Endothelial cell of umbilical vein (primary cell): ENCODE data around the gene GNAZ. TPM values are rescaled to one million over a fixed set of nuclear protein-coding genes. Genes with fewer than 3 reads are reported as not detected.

Experiments
- BruUV-seq: library from RNA; stranded (reverse); fragments of 400-500 nt; replicated peaks from 2 replicates; lab custom pipeline; 2021; lab: Mats Ljungman, UMichigan
- CTCF ChIA-PET: fragments of 300-600, 350-600 bp; sonication (Branson Sonifier 250); formaldehyde crosslinking; loops from one replicate; lab custom pipeline; 2021; ENCODE audit warnings: antibody characterized with exemption, inconsistent platforms; lab: Charles Lee
- POLR2A ChIA-PET: fragments of 300-600, 350-600 bp; sonication (Branson Sonifier 250); formaldehyde crosslinking; loops from one replicate; lab custom pipeline; 2021; ENCODE audit warnings: antibody characterized with exemption, inconsistent platforms; lab: Charles Lee
- DNase-seq: peaks from one replicate; pipeline ENCODE4 v3.0.0-alpha.2; 2011; ENCODE audit warnings: low read depth, low spot score
- FAIRE-seq: peaks from 2 replicates; lab custom pipeline; 2011; peaks lifted over from hg19 to GRCh38; lab: Jason Lieb, UNC
- H2AFZ ChIP-seq: 2 replicates; pipeline ENCODE4 v1.6.0; 2012; ENCODE audit warnings: low read depth, low read length, control low read depth, inconsistent platforms
- H3K27ac ChIP-seq: 2 replicates; pipeline ENCODE4 v1.5.1; 2011; ENCODE audit warnings: low read depth, mild to moderate bottlenecking, control low read depth, low read length, moderate library complexity; ENCODE audit not compliant: insufficient read depth
- H3K27me3 ChIP-seq, 2 experiments: 2 replicates each; pipeline versions ENCODE4 v1.6.0 to v1.6.1; 2011; ENCODE audit warnings: low read length in 2 of 2, mixed read lengths in 1 of 2; ENCODE audit not compliant: control insufficient read depth in 2 of 2, insufficient read depth in 2 of 2
- H3K36me3 ChIP-seq, 2 experiments: 2 replicates in 1 of 2; 3 replicates in 1 of 2; pipeline ENCODE4 v1.5.1; 2011; ENCODE audit warnings: low read length in 2 of 2, mild to moderate bottlenecking in 1 of 2, moderate library complexity in 1 of 2; ENCODE audit not compliant: control insufficient read depth in 2 of 2, insufficient read depth in 2 of 2; ENCODE audit errors: extremely low read depth in 1 of 2
- H3K4me1 ChIP-seq: 3 replicates; pipeline ENCODE4 v1.5.1; 2011; ENCODE audit warnings: mild to moderate bottlenecking, low read length; ENCODE audit not compliant: control insufficient read depth, insufficient read depth; ENCODE audit errors: extremely low read depth
- H3K4me2 ChIP-seq: 2 replicates; pipeline ENCODE4 v1.6.1; 2011; ENCODE audit warnings: low read length, control low read depth, mixed read lengths; ENCODE audit not compliant: insufficient read depth
- H3K4me3 ChIP-seq, 3 experiments: fragments of 200-600 bp in 1 of 3; sonication (generic), shearing (Covaris generic) in 1 of 3; replicated peaks in 1 of 3; 2 replicates each; pipeline ENCODE4 v1.5.1; 2011 to 2016; ENCODE audit warnings: control low read depth in 3 of 3, low read length in 3 of 3, mild to moderate bottlenecking in 2 of 3, inconsistent platforms in 1 of 3, low read depth in 1 of 3, moderate library complexity in 1 of 3; ENCODE audit not compliant: insufficient read depth in 1 of 3
- H3K79me2 ChIP-seq: 2 replicates; pipeline ENCODE4 v1.6.0; 2012; ENCODE audit warnings: low read length, inconsistent platforms; ENCODE audit not compliant: control insufficient read depth, insufficient read depth
- H3K9ac ChIP-seq: replicated peaks from 2 replicates; pipeline ENCODE3; 2011; ENCODE audit warnings: low read length, control low read depth; ENCODE audit not compliant: insufficient read depth; ENCODE audit errors: extremely low read depth
- H3K9me1 ChIP-seq: replicated peaks from 3 replicates; pipeline ENCODE4 v1.6.0; 2011; ENCODE audit warnings: mild to moderate bottlenecking, low read length; ENCODE audit not compliant: control insufficient read depth, insufficient read depth; ENCODE audit errors: extremely low read depth
- H3K9me3 ChIP-seq: replicated peaks from 2 replicates; pipeline ENCODE4 v1.5.1; 2012; ENCODE audit warnings: low read length, inconsistent platforms; ENCODE audit not compliant: control insufficient read depth, insufficient read depth
- H4K20me1 ChIP-seq: replicated peaks from 2 replicates; pipeline ENCODE3; 2011; ENCODE audit warnings: mild to moderate bottlenecking, low read length; ENCODE audit not compliant: control insufficient read depth, insufficient read depth; ENCODE audit errors: extremely low read depth
- CTCF ChIP-seq, 2 donors: IDR thresholded peaks; 1 replicate in 1 of 2; 2 replicates in 1 of 2; pipeline ENCODE4 v1.5.1; 2011; ENCODE audit warnings: low read length in 2 of 2, mild to moderate bottlenecking in 2 of 2, moderate library complexity in 2 of 2, control low read depth in 1 of 2, inconsistent platforms in 1 of 2, low read depth in 1 of 2; ENCODE audit not compliant: insufficient read depth in 1 of 2; ENCODE audit errors: extremely low read depth in 1 of 2
- EZH2 ChIP-seq: IDR thresholded peaks from 2 replicates; pipeline ENCODE4 v1.6.1; 2012; ENCODE audit warnings: borderline replicate concordance, low read depth, mild to moderate bottlenecking, moderate library complexity, low read length, inconsistent platforms; ENCODE audit not compliant: severe bottlenecking
- FOS ChIP-seq: IDR thresholded peaks from 2 replicates; pipeline ENCODE4 v1.6.1; 2011; ENCODE audit warnings: mild to moderate bottlenecking, low read length, moderate library complexity, borderline replicate concordance; ENCODE audit not compliant: insufficient read depth
- GATA2 ChIP-seq: IDR thresholded peaks from 2 replicates; pipeline ENCODE4 v1.7.0; 2011; ENCODE audit warnings: low read depth, mild to moderate bottlenecking, moderate library complexity, mixed read lengths, low read length; ENCODE audit not compliant: insufficient read length, insufficient read depth
- JUN ChIP-seq: IDR thresholded peaks from 2 replicates; pipeline ENCODE4 v1.6.1; 2011; ENCODE audit warnings: borderline replicate concordance, low read depth; ENCODE audit not compliant: insufficient read length, insufficient read depth
- MAX ChIP-seq: IDR thresholded peaks from 2 replicates; pipeline ENCODE4 v1.6.1; 2011; ENCODE audit not compliant: insufficient read depth, insufficient read length
- MYC ChIP-seq: IDR thresholded peaks from one replicate; pipeline ENCODE4 v1.6.1; 2011; ENCODE audit warnings: mild to moderate bottlenecking, low read depth, low read length
- POLR2A ChIP-seq: IDR thresholded peaks from 2 replicates; pipeline ENCODE4 v1.6.1; 2012; ENCODE audit warnings: low read depth, mild to moderate bottlenecking, control low read depth, low read length
- POLR2AphosphoS5 ChIP-seq: IDR thresholded peaks from 2 replicates; pipeline ENCODE4 v1.6.1; 2012; ENCODE audit warnings: low read depth, mild to moderate bottlenecking, control low read depth, low read length, moderate library complexity; ENCODE audit not compliant: insufficient read depth
- dilution Hi-C: fragments of 300-500 bp; cut with MboI; formaldehyde crosslinking; loops from one replicate; pipeline ENCODE4 v1.15.0; 2019; ENCODE audit warnings: low sequenced_read_pairs; ENCODE audit not compliant: extremely low pct_ligation_motif_present
- intact Hi-C: fragments of 100-400 bp; cut with micrococcal nuclease; formaldehyde crosslinking; loops from one replicate; pipeline ENCODE4 v1.10.0; 2022
- polyA plus RNA-seq, 4 experiments: library from polyadenylated mRNA; depleted of rRNA in 3 of 4; stranded (reverse) in 3 of 4; unstranded in 1 of 4; fragments of >200 nt; gene quantifications; 2 replicates each; pipeline versions ENCODE4 v1.2.1 to v1.2.3, GENCODE V29; 2011 to 2012; ENCODE audit warnings: missing spikeins in 1 of 4
- total RNA-seq: library from RNA; stranded (reverse); gene quantifications from 2 replicates; pipeline ENCODE4 v1.2.3, GENCODE V29; 2021

The GNAZ gene
- total and polyA plus RNA-seq, 2 donors (not counting 3 experiments of a cell fraction or from before 2014, with no cell fraction given), result 0.44 to 0.86 TPM

DNA sequence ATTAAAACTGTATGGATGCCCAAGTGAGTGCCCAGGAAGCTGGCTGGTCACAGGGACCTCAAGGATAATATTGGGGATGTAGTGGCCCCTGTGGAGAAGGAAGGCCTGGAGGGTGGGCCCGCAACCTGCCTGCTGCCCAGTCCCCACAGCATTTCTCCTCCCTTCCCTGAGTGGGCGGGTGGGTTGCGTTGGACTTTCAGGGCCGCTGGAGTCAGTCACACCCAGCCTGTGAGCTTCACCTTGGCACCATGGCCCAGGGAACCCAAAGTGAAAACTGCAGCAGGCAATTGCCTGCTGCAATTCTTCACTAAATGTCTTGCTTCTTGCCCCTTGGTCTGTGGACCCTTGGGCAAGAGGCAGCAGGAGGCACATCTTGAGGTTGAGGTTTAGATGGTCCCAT lies 4.7 kb downstream of the GNAZ start:
- no TSS peak for BruUV-seq
- intact Hi-C loops, result no loop called here

GRCh38 chr22:23075525-23076216 lies 5.4 kb downstream of the GNAZ start:
- Histone ChIP-seq H3K4me3 (no peak overlapping the region), H3K4me1 (no peaks in the 10 kb centered on the region), H3K9ac (no peak overlapping the region), H3K27ac (no peak overlapping the region), H3K9me3 (no peaks in the 10 kb centered on the region), H3K36me3 (no peaks in the 10 kb centered on the region), H3K4me2 (no peak overlapping the region), H3K27me3 (no peaks in the 10 kb centered on the region), H4K20me1 (no peaks in the 10 kb centered on the region), H3K79me2 (no peaks in the 10 kb centered on the region), H2AFZ (no peak overlapping the region), H3K9me1 (no peaks in the 10 kb centered on the region)
- DNase-seq, result no peak
- ChIA-PET POLR2A (no interaction called here), CTCF (no interaction called here)
- intact Hi-C loops (no loop called here), dilution Hi-C loops (no loop called here)
- no peak for TF ChIP-seq MYC
- TF ChIP-seq EZH2, result no peak
- no peak for TF ChIP-seq POLR2AphosphoS5
- no peak for TF ChIP-seq MAX
- no peak for TF ChIP-seq CTCF (IDR thresholded peaks at IDR 0.05; ENCODE audit: extremely low read depth in 1 of 2, insufficient read depth in 1 of 2, low read depth in 1 of 2, low read length in 2 of 2)
- TF ChIP-seq JUN, result no peak
- no peak for TF ChIP-seq POLR2A
- no peak for TF ChIP-seq FOS
- no peak for TF ChIP-seq GATA2
- BruUV-seq, result no TSS peak
- no peak for FAIRE-seq

More for the DNA sequence above, 4.7 kb downstream of the GNAZ start:
- Histone ChIP-seq H4K20me1 (no peaks in the 10 kb centered on the region), H3K9ac (no peak overlapping the region), H3K9me3 (no peaks in the 10 kb centered on the region), H3K4me2 (no peak overlapping the region), H3K36me3 (no peaks in the 10 kb centered on the region), H2AFZ (no peak overlapping the region), H3K27me3 (no peaks in the 10 kb centered on the region), H3K9me1 (no peaks in the 10 kb centered on the region), H3K79me2 (no peaks in the 10 kb centered on the region), H3K4me3 (no peak overlapping the region), H3K4me1 (no peaks in the 10 kb centered on the region), H3K27ac (no peak overlapping the region)
- CTCF ChIA-PET, result no interaction called here
- TF ChIP-seq GATA2, result no peak
- TF ChIP-seq POLR2AphosphoS5, result no peak
- no peak for TF ChIP-seq JUN
- TF ChIP-seq MYC, result no peak
- no peak for TF ChIP-seq EZH2
- DNase-seq (no peak), FAIRE-seq (no peak)
- dilution Hi-C loops, result no loop called here
- POLR2A ChIA-PET, result no interaction called here
